OCI-LY3 (cell line): ENCODE data around the gene RHOJ.
A peak's percentile ranks its signal among the peaks of the same experiment; 100 is the strongest.

Source experiments
- EZH2phosphoT487 ChIP-seq: fragments of 200-600 bp; shearing (Covaris generic); IDR thresholded peaks from 2 replicates; pipeline ENCODE4 v1.6.1; 2018; ENCODE audit warnings: antibody characterized with exemption, mixed run types, low read depth
- TF ChIP-seq, protein P1 (sequence below): fragments of 200-600, 300-600 bp; sonication (generic); IDR thresholded peaks from 2 replicates; pipeline ENCODE4 v1.5.1; 2014; ENCODE audit warnings: antibody characterized with exemption, low read length, low read depth

DNA sequence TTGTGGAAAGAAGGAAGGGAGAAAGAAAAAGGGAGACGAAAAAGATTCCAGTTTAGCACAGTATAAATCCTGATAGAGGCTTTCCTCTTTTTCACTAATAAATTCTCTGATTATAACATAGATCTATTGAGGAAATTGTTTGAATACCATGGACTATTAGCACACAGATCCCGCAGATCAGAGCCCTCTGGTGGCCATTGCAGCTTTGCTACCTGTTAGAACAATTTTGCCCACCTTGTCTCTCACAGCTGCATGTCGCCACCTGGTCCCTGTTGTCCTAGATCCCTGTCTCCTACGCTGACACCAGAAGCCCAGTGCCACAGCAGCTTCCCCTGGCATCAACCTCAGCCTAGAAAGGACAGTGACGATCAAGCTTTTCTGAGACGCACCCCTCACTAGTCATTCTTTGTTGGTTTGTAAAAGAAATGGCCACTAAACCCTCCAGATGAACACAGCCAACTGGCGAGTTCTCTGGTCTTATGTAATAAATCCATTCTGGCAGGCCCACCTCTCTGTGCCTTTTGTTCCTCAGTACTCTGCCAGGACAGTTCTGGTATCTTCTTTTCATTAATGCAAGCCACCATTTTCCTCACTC is 104.6 kb downstream of the RHOJ start:
- TF ChIP-seq, protein P1, sequence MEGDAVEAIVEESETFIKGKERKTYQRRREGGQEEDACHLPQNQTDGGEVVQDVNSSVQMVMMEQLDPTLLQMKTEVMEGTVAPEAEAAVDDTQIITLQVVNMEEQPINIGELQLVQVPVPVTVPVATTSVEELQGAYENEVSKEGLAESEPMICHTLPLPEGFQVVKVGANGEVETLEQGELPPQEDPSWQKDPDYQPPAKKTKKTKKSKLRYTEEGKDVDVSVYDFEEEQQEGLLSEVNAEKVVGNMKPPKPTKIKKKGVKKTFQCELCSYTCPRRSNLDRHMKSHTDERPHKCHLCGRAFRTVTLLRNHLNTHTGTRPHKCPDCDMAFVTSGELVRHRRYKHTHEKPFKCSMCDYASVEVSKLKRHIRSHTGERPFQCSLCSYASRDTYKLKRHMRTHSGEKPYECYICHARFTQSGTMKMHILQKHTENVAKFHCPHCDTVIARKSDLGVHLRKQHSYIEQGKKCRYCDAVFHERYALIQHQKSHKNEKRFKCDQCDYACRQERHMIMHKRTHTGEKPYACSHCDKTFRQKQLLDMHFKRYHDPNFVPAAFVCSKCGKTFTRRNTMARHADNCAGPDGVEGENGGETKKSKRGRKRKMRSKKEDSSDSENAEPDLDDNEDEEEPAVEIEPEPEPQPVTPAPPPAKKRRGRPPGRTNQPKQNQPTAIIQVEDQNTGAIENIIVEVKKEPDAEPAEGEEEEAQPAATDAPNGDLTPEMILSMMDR, result peak; percentile 76
- no peak for TF ChIP-seq EZH2phosphoT487
